ENCODE measurements around the gene C10orf95.

Gene C10orf95

DNA sequence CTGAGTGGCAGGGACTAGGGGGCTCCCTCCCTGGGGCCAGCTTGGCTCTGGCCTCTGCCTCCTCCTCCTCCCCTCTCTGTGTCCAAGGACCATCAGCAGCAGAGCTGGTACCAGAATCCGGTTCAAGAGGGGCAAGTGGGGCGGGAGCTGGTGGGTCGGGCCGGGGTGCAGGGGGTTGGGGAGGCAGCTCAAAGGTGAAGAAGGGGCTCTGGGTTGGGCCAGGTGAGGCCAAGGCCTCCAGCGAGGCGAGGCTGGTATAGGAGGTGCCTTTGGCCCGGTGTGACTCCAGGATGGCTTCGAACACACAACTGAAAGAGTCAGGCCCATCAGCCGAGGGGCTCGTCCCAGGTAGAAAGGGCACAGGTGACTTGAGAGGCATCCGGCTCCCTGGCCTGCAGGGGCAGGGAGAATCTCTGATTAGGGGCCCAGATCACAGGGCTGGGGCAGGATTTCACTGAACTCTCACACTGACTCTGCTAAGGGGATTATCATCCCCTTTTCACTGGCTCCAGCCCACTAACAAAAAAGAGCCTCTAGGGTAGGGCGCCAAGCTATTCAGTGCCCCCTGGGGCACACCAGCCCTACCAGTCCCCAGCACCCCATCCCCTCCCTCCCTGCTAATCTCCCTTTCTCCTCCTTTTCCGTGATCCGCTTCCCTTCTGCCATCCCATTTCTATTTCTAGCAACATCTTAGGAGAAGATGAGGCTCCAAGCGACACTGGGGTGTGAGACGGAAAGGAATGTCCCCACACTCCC lies 37.4 kb downstream of the C10orf95 start:
- DNase-seq: no peak

- peak; percentile 66 for DNase-seq
Observed at GRCh38 chr10:102413053-102413705, 38.2 kb downstream of the C10orf95 start.

GRCh38 chr10:102412293-102412692 lies 39.0 kb downstream of the C10orf95 start:
- no peak for DNase-seq

DNA sequence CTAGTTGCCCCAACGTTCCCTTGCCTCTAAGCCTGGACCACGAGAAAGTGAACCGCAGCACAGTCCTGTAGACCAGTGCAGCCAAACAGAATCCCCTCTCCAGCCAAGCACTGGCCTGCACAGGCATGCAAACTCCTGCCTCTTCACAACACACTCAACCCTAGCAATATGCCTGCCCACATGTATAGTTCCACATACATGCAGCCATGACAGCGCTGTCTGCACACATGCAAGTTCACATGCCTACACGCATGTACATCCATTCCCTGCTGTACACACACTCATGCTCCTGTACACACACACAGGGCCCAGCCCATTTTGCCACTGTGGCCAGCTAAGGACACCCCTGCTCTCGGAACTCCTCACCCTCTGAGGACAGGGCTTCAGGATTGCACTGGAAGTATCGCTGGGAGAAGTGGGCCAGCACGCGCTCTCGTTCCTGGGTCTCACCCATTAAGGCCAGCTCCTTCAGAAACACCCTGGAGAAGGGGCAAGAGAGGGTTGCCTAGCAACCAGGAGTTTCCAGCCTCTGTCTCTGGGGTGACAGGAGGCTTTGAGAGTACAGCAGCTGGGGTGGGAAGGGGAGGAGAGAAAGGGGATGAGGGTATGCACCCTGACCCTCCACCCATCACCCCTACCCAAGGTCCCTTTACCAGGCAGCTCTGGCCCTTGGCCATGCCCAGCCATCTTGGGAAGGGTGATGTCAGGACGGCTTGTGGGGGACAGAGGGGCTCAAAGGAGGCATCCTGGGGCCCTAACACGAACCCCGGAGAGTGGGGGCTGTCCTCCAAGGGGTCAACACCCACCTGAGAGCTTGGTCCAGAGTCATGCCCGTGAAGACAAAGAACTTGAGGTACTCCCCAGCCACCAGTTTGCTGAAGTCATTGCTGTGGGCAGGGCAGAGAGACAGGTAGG lies 39.7 kb downstream of the C10orf95 start:
- no peak for DNase-seq

GRCh38 chr10:102410429-102411073 lies 40.8 kb downstream of the C10orf95 start:
- DNase-seq: peak; percentile 52

DNA sequence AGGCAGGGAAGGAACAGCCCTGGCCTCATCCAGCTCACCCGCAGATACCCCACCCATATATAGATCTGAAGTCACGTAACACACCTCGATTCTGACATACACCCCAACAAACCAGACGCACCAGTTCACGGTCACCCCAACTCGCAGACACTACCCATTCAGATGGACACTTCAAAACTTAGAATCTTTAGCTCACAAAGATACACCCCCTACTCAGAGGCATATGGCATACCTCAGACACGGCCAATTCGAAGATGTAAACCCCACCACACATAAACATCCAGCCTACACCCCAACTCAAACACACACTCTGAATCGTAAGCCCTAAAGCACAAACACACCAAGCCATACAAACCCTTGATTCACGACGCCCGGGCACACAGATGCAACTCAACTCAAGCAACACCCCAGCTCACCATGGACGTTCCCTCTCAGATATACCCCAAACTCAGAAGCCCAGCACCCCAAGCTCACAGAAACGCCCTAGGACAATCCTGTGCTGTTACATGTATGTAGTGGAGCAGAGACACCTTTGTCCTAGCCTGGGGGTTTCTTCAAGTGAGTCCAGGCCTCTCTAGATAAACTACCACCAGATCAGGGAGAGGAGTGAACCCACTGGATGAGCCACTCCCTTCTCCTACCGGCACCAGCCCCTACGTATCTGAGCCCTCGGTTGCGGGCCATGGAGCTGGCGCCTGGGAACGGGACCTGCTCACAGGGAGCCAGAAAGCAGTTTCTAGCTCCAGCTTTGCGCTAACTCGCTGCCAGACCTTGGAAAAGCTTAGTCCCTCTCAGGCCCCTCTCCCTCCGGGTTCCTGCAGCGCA lies 41.5 kb downstream of the C10orf95 start:
- DNase-seq: no peak

GRCh38 chr10:102408728-102409603 lies 42.4 kb downstream of the C10orf95 start:
- DNase-seq: peak; percentile 78

DNA sequence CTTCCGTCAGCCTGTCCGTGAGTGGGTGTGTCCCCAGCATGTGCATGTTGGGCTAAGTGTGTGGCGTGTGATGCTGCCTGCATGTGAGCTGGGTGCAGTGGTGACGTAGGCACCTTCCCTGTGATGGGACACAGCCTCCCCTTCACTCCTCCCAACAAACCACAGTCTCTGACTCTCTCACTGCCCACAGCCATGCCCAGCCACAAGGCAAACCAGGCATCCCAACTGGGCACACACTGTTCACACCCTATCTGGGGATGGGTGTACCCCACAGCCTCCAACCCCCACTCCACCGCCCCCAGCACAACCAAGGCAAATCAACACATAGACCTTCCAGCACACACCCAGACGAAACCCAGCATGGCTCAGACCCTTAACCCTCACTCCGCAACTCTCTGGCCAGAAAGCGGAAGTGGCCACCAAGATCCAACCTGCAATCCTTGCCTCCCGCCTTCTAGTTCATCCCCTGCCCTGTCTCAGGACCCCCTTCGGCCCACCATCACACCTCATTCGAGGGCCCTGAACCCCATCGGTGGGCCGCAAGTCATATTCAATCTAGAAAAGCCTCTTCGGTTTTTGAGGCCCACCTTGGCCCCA lies 43.1 kb downstream of the C10orf95 start:
- DNase-seq: peak; percentile 32

DNA sequence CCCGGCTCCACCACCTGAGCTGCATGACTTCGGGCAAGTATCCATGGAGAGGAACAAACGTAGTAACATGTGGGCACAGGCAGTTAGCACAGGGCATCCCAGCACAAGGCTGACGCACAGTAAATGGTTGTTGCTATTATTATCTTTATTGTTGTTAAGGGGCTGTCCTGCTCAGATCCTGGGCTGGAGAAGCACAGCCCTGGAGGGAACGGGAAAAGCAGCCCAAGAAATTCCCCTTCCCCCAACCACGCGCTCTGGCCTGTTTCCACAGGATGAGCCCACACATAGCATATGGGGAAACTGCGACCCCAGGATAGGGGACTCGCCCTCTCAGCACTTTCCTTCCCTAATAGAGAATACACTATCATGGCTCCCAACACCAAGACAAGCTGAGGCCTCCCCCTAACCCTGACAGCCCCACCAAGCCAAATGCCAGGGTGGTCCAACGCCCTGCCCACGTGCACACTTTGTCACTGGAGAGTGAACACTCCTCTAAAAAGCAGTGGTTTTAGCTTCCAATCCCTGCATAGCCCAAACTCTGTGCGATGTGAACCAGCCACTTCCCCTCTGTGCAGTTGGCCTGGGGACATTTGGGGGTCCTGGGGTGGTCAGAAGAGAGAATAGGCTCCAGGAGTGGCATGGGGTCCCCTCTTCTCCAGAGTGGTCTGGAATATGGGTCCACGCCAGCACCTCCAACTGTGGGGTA lies 43.8 kb downstream of the C10orf95 start:
- peak; percentile 14 for DNase-seq

DNA sequence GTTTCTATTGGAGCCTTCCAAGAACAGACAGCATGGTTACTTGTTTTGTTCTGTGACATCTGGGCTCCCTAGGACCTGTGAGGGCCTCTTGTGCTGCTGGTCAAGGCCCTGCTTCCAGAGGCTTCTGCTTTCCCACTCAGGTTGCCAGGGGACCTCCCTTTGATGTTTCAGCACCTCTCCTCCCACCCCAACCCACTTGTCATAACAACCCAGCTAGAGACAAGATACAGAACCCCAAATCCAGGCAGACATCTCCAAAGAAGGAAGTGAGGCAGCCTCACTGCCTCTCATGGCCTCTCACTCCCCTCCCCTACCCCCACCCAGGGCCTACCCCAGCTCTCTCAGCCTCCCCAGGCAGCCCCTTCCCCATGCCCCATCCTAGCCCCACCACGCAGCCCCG lies 44.5 kb downstream of the C10orf95 start:
- peak; percentile 25 for DNase-seq

DNA sequence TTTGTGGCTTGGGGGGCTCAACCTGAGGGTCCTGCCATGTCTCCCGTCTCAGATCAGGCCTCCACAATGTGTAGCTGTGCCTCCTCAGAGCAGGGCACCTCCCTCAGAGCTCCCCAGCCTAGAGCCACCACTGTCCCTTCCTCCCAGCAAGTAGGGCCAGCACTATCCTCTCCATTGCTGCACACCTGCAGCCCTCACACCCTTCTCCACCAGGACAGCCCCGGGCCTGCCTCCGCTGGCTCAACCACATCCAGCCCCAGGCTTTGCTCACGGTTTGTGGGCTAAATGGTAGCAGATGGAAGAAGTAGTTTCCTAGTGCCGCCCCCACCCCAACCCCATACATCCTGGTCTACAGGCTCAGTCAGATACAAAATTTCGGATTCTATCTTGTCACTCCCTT lies 45.7 kb downstream of the C10orf95 start:
- no peak for DNase-seq

GRCh38 chr10:102405108-102405571 lies 46.2 kb downstream of the C10orf95 start:
- peak; percentile 42 for DNase-seq

- peak; percentile 40 for DNase-seq
Observed at GRCh38 chr10:102404361-102405107, 46.8 kb downstream of the C10orf95 start.

DNA sequence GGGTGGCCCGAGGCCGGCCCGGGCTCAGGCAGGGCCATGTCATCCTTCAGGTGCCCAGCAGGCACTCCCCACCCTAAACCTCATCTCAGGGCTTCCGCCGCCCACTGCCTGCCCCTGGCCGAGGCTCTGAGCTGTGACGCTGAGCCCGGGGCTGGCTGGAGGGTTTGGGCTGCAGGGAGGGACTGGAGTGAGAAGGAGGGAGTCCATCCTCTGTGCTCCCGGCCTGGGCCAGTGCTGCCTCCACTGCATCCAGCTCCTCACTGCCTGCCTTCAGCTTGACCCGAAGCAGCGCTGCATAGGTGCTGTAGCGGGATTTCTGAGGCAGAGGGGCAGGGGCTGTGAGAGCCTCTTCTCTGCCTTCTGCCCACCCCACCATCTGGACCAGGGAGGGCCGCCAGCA lies 48.2 kb downstream of the C10orf95 start:
- DNase-seq: peak; percentile 26

GRCh38 chr10:102402512-102402896 lies 48.8 kb downstream of the C10orf95 start:
- DNase-seq: peak; percentile 6

DNA sequence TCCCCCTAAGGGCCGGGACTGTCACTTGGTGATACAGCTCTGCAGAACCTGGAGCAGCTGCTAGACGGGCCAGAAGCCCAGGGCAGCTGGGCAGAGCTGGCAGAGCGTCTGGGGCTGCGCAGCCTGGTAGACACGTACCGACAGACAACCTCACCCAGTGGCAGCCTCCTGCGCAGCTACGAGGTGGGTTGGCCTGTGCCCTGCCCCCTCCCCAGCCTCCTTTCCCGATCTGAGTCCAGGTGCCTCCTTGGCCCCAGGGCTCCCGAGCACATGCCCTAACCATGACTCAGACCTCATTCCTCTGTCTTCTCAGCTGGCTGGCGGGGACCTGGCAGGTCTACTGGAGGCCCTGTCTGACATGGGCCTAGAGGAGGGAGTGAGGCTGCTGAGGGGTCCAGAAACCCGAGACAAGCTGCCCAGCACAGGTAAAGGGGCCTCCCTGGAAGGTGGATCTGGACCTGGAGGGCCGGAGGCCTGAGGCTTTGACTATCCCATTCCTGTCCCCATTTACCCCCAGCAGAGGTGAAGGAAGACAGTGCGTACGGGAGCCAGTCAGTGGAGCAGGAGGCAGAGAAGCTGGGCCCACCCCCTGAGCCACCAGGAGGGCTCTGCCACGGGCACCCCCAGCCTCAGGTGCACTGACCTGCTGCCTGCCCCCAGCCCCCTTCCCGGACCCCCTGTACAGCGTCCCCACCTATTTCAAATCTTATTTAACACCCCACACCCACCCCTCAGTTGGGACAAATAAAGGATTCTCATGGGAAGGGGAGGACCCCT lies 49.4 kb downstream of the C10orf95 start:
- DNase-seq: no peak

DNA sequence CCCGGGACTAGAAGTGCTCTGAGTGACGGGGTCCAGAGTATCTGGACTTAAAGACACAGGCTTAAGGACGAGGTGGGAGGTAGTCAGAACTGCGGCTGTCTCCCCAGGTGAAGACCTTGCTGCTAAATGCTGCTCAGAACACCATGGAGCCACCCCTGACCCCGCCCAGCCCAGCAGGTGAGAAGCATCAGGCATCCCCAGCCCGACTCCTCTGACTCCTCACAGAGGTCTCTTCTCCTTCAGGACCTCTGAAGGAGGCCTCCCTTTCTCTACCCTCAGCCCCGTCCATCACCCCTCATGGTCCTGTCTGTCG lies 50.0 kb downstream of the C10orf95 start:
- DNase-seq: peak; percentile 11

DNA sequence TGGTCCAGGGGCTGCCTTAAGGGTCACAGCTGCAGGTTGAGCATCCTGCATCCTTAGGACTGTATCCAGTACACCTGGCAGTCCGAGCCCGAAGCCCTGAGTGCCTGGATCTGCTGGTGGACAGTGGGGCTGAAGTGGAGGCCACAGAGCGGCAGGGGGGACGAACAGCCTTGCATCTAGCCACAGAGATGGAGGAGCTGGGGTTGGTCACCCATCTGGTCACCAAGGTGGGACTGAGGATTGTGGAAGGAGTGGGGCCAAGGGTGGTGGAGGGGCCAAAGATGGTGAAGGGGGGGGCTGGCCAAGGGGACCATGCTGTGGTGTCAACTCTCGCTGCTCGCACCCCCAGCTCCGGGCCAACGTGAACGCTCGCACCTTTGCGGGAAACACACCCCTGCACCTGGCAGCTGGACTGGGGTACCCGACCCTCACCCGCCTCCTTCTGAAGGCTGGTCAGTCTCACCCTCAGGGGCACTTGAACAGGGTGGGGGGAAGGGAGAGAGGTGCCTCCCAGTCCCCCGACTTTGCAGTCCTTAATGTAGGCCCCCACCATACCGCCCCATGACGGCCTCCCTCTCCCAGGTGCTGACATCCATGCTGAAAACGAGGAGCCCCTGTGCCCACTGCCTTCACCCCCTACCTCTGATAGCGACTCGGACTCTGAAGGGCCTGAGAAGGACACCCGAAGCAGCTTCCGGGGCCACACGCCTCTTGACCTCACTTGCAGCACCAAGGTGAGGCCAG lies 50.6 kb downstream of the C10orf95 start:
- DNase-seq: peak; percentile 15

Measured in CD4-positive, alpha-beta T cell treated with Interleukin-21 for 1 hour (primary cell).